Left ventricle myocardium superior (tissue), 1 donor: ENCODE measurements around the gene TRIM56. TPM values are rescaled to one million over a fixed set of nuclear protein-coding genes. Genes with fewer than 3 reads are reported as not detected.
"Not testable (repeated sequence)": the region's sequence is repeated elsewhere in the genome, so short reads cannot be mapped to it uniquely, and the experiment has no call there.

Experiments used
- ATAC-seq: fragments of 200-7000 bp; cut with Tn5 transposase; one replicate; pipeline ENCODE4 v1.9.1; 2020; ENCODE audit warnings: mild to moderate bottlenecking, moderate library complexity
- DNase-seq: peaks from one replicate; pipeline ENCODE4 v3.0.0-alpha.2; 2020
- intact Hi-C: fragments of 100-400 bp; cut with micrococcal nuclease; formaldehyde crosslinking; loops from one replicate; pipeline ENCODE4 v1.11.0; 2022
- total RNA-seq: library from RNA; stranded (reverse); fragmentation: NEBNext Ultra II Directional; extraction: Animal tissue kit (Norgen Biotek cat#: 25700); gene quantifications from one replicate; pipeline ENCODE4 v1.2.1, GENCODE V29; 2021
- donor health status: DM: no; HTN: yes; CAD: no; lungs with severe emphysema.

Gene TRIM56
- total RNA-seq, 1 donor from 2014 or later: 16.6 TPM

GRCh38 chr7:101125989-101126650 is 40.8 kb downstream of the TRIM56 start:
- DNase-seq (peak; percentile 82), ATAC-seq (peak; percentile 56)
- intact Hi-C loops: no loop called here

- intact Hi-C loops: no loop called here
- peak; percentile 88 for ATAC-seq
- DNase-seq: peak; percentile 87
Observed at GRCh38 chr7:101126651-101127459, 41.6 kb downstream of the TRIM56 start, which contains the start of gene SERPINE1. Gene SERPINE1, plus strand, starts transcription at chr7:101127104. Its CDS starts 1,290 bp downstream, at chr7:101128394.

- intact Hi-C loops: no loop called here
- ATAC-seq (no peak), DNase-seq (no peak)
Observed at GRCh38 chr7:101127460-101128039, 42.3 kb downstream of the TRIM56 start.

- DNase-seq (no peak), ATAC-seq (no peak)
- intact Hi-C loops: no loop called here
Observed at GRCh38 chr7:101128040-101128834, 43.0 kb downstream of the TRIM56 start.

GRCh38 chr7:101129603-101130117 is 44.4 kb downstream of the TRIM56 start:
- intact Hi-C loops: no loop called here
- ATAC-seq (no peak), DNase-seq (no peak)

GRCh38 chr7:101132626-101133600 is 47.6 kb downstream of the TRIM56 start:
- intact Hi-C loops, ATAC-seq: not testable (repeated sequence)

GRCh38 chr7:101133621-101134398 is 48.5 kb downstream of the TRIM56 start:
- intact Hi-C loops: no loop called here
- DNase-seq (no peak), ATAC-seq (no peak)

More at GRCh38 chr7:101132626-101133600, 47.6 kb downstream of the TRIM56 start:
- DNase-seq: not testable (repeated sequence)

- intact Hi-C loops: no loop called here
- DNase-seq: no peak
- no peak for ATAC-seq
Observed at GRCh38 chr7:101134399-101134980, 49.2 kb downstream of the TRIM56 start.

GRCh38 chr7:101137651-101138212 is 52.5 kb downstream of the TRIM56 start:
- no peak for DNase-seq
- intact Hi-C loops: no loop called here
- no peak for ATAC-seq

GRCh38 chr7:101138213-101138870 is 53.1 kb downstream of the TRIM56 start:
- intact Hi-C loops: no loop called here
- DNase-seq (peak; percentile 71), ATAC-seq (peak; percentile 92)

- no peak for ATAC-seq
- DNase-seq: no peak
- intact Hi-C loops: loop anchor here (10.0 kb wide), 2 partner anchors 56 to 144 kb away; partner anchors contain the start of gene TRIM56
Observed at GRCh38 chr7:101140339-101140699, 55.0 kb downstream of the TRIM56 start.

GRCh38 chr7:101140746-101141382 is 55.6 kb downstream of the TRIM56 start:
- DNase-seq (no peak), ATAC-seq (no peak)
- intact Hi-C loops: loop anchor here (10.0 kb wide), 2 partner anchors 56 to 144 kb away; partner anchors contain the start of gene TRIM56
